ENCODE measurements around the gene MMP24OS. TPM values are rescaled to one million over a fixed set of nuclear protein-coding genes. Genes with fewer than 3 reads are reported as not detected.
A peak's percentile ranks its signal among the peaks of the same experiment; 100 is the strongest.

MMP24OS gene
- total RNA-seq (52.8 and 55.6 TPM in 2 replicates), polyA plus RNA-seq (35.1 and 43.2 TPM in 2 replicates), polyA minus RNA-seq (15.2 and 20.2 TPM in 2 replicates), Bru-seq, nascent RNA (percentile 59 among the genes with signal in this experiment), BruChase-seq, experiment 1, labeled RNA remaining after a 6-hour chase (percentile 80 among the genes with signal in this experiment), BruChase-seq, experiment 2, labeled RNA remaining after a 2-hour chase (percentile 60 among the genes with signal in this experiment)
- polyA plus RNA-seq (2011; cell fraction: cytosol; rRNA removed): 25.2 and 33.9 TPM in 2 replicates
- 18.0 and 21.5 TPM in 2 replicates for polyA plus RNA-seq (2011; cell fraction: nucleus; rRNA removed)
- polyA plus RNA-seq (2012): 31.8 and 52.0 TPM in 2 replicates
- 19.6 TPM for polyA minus RNA-seq (2011; cell fraction: cytosol; rRNA and poly(A)+ RNA removed)
- 15.6 and 16.3 TPM in 2 replicates for polyA minus RNA-seq (2011; cell fraction: nucleus; rRNA and poly(A)+ RNA removed)
- long read RNA-seq, transcript MMP24OS-209 (2 exons, 712 nt): major isoform, 18 of 49 reads
- long read RNA-seq, transcript MMP24OS-201 (2 exons, 867 nt): minor isoform, 14 of 49 reads
- long read RNA-seq, partial matches to known transcripts: 4 of 49 reads
- long read RNA-seq, other reads (novel, unspliced or antisense): 9 of 49 reads

DNA sequence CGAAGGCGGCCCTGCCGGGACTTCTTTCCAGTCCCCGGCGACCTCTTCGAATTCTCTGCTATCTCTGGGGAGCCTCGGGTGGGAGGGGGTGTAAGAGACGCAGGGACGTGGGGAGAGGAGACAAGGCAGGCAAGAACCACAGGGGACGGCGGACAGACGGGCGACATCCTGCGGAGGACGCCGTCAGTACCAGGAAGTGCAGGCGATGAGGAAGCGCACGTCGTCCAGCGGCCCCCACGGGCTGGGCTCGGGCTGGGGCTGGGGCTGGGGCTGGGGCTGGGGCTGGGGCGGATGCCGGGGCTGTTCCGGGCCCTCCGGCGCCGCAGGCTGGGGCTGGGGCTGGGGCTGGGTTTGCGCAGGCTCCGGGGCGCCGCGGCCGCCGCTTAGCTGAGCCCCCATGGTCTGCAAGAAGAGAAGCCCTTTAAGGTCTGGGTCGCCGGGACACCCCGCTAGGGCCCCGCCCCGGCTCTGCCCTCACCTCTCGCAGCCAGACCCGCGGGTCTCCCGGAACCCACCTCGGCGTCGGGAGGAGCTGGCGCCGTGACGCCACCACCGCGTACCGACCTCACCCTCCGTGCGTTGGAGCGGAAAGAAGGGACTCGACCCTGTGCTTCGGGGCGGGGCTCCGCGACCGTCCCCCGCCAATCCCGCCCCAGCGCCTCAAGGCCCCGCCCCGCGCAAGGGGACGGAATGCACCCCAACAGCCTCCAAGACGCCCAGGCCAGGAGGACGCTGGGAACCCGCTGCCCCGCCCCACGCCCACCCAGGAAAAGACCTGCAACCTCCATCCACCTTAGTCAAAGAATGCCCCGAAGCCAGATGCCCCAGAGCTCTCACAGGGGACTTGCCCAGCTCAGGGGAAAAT, at the start of gene MMP24OS:
Gene MMP24OS (minus strand): TSS at position 592 of the 865 bp plus-strand sequence. CDS start 193 bp downstream, at position 399.
- POLR2A ChIA-PET: interaction anchor here (0.6 to 1.3 kb wide), 3 partner anchors 28 to 723 kb away, joined by 3 to 4 read pairs (median 3); no protein-coding TSS in a partner anchor
- Histone ChIP-seq H3K9me1 (replicated peaks; ENCODE audit: control insufficient read depth, extremely low read depth, insufficient read depth, low read length) (no peaks in the 10 kb centered on the region), H3K9me3 (replicated peaks; ENCODE audit: control insufficient read depth, insufficient read depth, low read length) (no peaks in the 10 kb centered on the region), H3K36me3 (ENCODE audit: control insufficient read depth in 2 of 2, extremely low read depth in 1 of 2, insufficient read depth in 2 of 2, low read length in 2 of 2) (peaks cover 18 to 25% of the 10 kb centered on the region in 2 experiments), H3K9ac (replicated peaks; ENCODE audit: extremely low read depth, insufficient read depth, low read length) (peak within 1 kb of the TSS; percentile 88), H3K27ac (ENCODE audit: insufficient read depth, low read depth, low read length) (peak within 1 kb of the TSS; percentile 89), H3K4me3 (replicated peaks in 1 of 3; ENCODE audit: insufficient read depth in 1 of 3, low read depth in 1 of 3, low read length in 3 of 3) (peak within 1 kb of the TSS; percentile 43 to 80 (median 79)), H3K4me2 (ENCODE audit: insufficient read depth, low read length) (peak within 1 kb of the TSS; percentile 61), H4K20me1 (replicated peaks; ENCODE audit: control insufficient read depth, extremely low read depth, insufficient read depth, low read length) (no peaks in the 10 kb centered on the region), H3K79me2 (ENCODE audit: control insufficient read depth, insufficient read depth, low read length) (peaks cover 28% of the 10 kb centered on the region), H3K27me3 (ENCODE audit: control insufficient read depth in 2 of 2, insufficient read depth in 2 of 2, low read length in 2 of 2) (no peaks in the 10 kb centered on the region), H2AFZ (ENCODE audit: low read depth, low read length) (no peak within 1 kb of the TSS), H3K4me1 (ENCODE audit: control insufficient read depth, extremely low read depth, insufficient read depth, low read length) (peaks cover 7% of the 10 kb centered on the region)
- TF ChIP-seq, protein P1, sequence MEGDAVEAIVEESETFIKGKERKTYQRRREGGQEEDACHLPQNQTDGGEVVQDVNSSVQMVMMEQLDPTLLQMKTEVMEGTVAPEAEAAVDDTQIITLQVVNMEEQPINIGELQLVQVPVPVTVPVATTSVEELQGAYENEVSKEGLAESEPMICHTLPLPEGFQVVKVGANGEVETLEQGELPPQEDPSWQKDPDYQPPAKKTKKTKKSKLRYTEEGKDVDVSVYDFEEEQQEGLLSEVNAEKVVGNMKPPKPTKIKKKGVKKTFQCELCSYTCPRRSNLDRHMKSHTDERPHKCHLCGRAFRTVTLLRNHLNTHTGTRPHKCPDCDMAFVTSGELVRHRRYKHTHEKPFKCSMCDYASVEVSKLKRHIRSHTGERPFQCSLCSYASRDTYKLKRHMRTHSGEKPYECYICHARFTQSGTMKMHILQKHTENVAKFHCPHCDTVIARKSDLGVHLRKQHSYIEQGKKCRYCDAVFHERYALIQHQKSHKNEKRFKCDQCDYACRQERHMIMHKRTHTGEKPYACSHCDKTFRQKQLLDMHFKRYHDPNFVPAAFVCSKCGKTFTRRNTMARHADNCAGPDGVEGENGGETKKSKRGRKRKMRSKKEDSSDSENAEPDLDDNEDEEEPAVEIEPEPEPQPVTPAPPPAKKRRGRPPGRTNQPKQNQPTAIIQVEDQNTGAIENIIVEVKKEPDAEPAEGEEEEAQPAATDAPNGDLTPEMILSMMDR (IDR thresholded peaks at IDR 0.05; ENCODE audit: extremely low read depth in 1 of 2, insufficient read depth in 1 of 2, low read depth in 1 of 2, low read length in 2 of 2): peak in 1 of 2 donors; percentile 31
- peak; percentile 98 for TF ChIP-seq POLR2AphosphoS5 (IDR thresholded peaks at IDR 0.05; ENCODE audit: insufficient read depth, low read depth, low read length)
- no peak for TF ChIP-seq FOS (IDR thresholded peaks at IDR 0.05; ENCODE audit: borderline replicate concordance, insufficient read depth, low read length)
- TF ChIP-seq POLR2A (IDR thresholded peaks at IDR 0.05; ENCODE audit: low read depth, low read length): peak; percentile 93
- DNase-seq (ENCODE audit: low read depth, low spot score) (peak; percentile 77), FAIRE-seq (peak; percentile 94)
- BruUV-seq (replicated peaks): no TSS peak
- dilution Hi-C loops (cut with MboI; ENCODE audit: extremely low pct_ligation_motif_present, low sequenced_read_pairs) (no loop called here), intact Hi-C loops (cut with micrococcal nuclease) (no loop called here)
- CTCF ChIA-PET: interaction anchor here (0.8 to 2.7 kb wide), 12 partner anchors 25 to 182 kb away, joined by 3 to 15 read pairs (median 5); no protein-coding TSS in a partner anchor
